Stimulated activated CD4-positive, alpha-beta T cell treated with anti-CD3 and anti-CD28 coated beads, Interleukin-2, amount 100 ng/mL, for 24 hours (primary cell): ENCODE data around the gene SCYL2.

Experiments
- DNase-seq, 2 donors: peaks; one replicate each; pipeline ENCODE4 v3.0.0-alpha.2; 2020

The SCYL2 gene

GRCh38 chr12:100381379-100381778 lies 114.4 kb downstream of the SCYL2 start:
- no peak for DNase-seq

- DNase-seq = no peak
Measured at GRCh38 chr12:100382338-100382737, 115.4 kb downstream of the SCYL2 start.

- DNase-seq = no peak
Measured at GRCh38 chr12:100383586-100384558, 116.9 kb downstream of the SCYL2 start.

- DNase-seq = no peak
Measured at GRCh38 chr12:100384559-100384935, 117.6 kb downstream of the SCYL2 start.

GRCh38 chr12:100388382-100388781 lies 121.4 kb downstream of the SCYL2 start:
- DNase-seq = no peak
